ENCODE results near the gene ACP3. TPM values are rescaled to one million over a fixed set of nuclear protein-coding genes. Genes with fewer than 3 reads are reported as not detected.
"Not testable (repeated sequence)": the region's sequence is repeated elsewhere in the genome, so short reads cannot be mapped to it uniquely, and the experiment has no call there.

ACP3 gene
- total RNA-seq, 1 donor from 2014 or later, result not detected

GRCh38 chr3:132382267-132382666 lies 65.1 kb downstream of the ACP3 start:
- Mint-ChIP-seq H3K4me3 (no peak overlapping the region), H3K9me3 (no peaks in the 10 kb centered on the region), H3K27ac (no peak overlapping the region), H3K36me3 (ENCODE audit: low read depth) (no peaks in the 10 kb centered on the region), H3K4me1 (ENCODE audit: low read depth) (no peaks in the 10 kb centered on the region), H3K27me3 (ENCODE audit: insufficient read depth) (peaks cover 7% of the 10 kb centered on the region)
- no peak for DNase-seq (ENCODE audit: low spot score)
- intact Hi-C loops (cut with micrococcal nuclease), result no loop called here

GRCh38 chr3:132382688-132383194 lies 65.5 kb downstream of the ACP3 start:
- intact Hi-C loops (cut with micrococcal nuclease), result no loop called here
- peaks cover 10% of the 10 kb centered on the region for H3K27me3 Mint-ChIP-seq (ENCODE audit: insufficient read depth)
- no peaks in the 10 kb centered on the region for H3K36me3 Mint-ChIP-seq (ENCODE audit: low read depth)
- no peaks in the 10 kb centered on the region for H3K4me1 Mint-ChIP-seq (ENCODE audit: low read depth)
- H3K9me3 Mint-ChIP-seq, result no peaks in the 10 kb centered on the region
- no peak for DNase-seq (ENCODE audit: low spot score)
- H3K27ac Mint-ChIP-seq, result no peak overlapping the region
- no peak overlapping the region for H3K4me3 Mint-ChIP-seq

- H3K27ac Mint-ChIP-seq, result no peak overlapping the region
- DNase-seq (ENCODE audit: low spot score), result no peak
- no peaks in the 10 kb centered on the region for H3K9me3 Mint-ChIP-seq
- no peak overlapping the region for H3K4me3 Mint-ChIP-seq
- H3K4me1 Mint-ChIP-seq (ENCODE audit: low read depth), result no peaks in the 10 kb centered on the region
- peaks cover 8% of the 10 kb centered on the region for H3K27me3 Mint-ChIP-seq (ENCODE audit: insufficient read depth)
- H3K36me3 Mint-ChIP-seq (ENCODE audit: low read depth), result no peaks in the 10 kb centered on the region
- intact Hi-C loops (cut with micrococcal nuclease), result no loop called here
Observed at GRCh38 chr3:132386259-132386658, 69.1 kb downstream of the ACP3 start.

GRCh38 chr3:132392675-132393074 lies 75.5 kb downstream of the ACP3 start:
- H3K36me3 Mint-ChIP-seq (ENCODE audit: low read depth); H3K27me3 Mint-ChIP-seq (ENCODE audit: insufficient read depth); DNase-seq (ENCODE audit: low spot score); H3K27ac Mint-ChIP-seq; intact Hi-C loops (cut with micrococcal nuclease); H3K4me3 Mint-ChIP-seq; H3K9me3 Mint-ChIP-seq; H3K4me1 Mint-ChIP-seq (ENCODE audit: low read depth): not testable (repeated sequence)

- no peak for DNase-seq (ENCODE audit: low spot score)
- H3K9me3 Mint-ChIP-seq, result no peaks in the 10 kb centered on the region
- intact Hi-C loops (cut with micrococcal nuclease), result no loop called here
- peaks cover 16% of the 10 kb centered on the region for H3K27me3 Mint-ChIP-seq (ENCODE audit: insufficient read depth)
- no peak overlapping the region for H3K27ac Mint-ChIP-seq
- H3K4me3 Mint-ChIP-seq, result no peak overlapping the region
- H3K4me1 Mint-ChIP-seq (ENCODE audit: low read depth), result no peaks in the 10 kb centered on the region
- H3K36me3 Mint-ChIP-seq (ENCODE audit: low read depth), result no peaks in the 10 kb centered on the region
Observed at GRCh38 chr3:132394320-132394719, 77.1 kb downstream of the ACP3 start.

- H3K27ac Mint-ChIP-seq, result no peak overlapping the region
- H3K27me3 Mint-ChIP-seq (ENCODE audit: insufficient read depth), result peaks cover 17% of the 10 kb centered on the region
- H3K36me3 Mint-ChIP-seq (ENCODE audit: low read depth), result no peaks in the 10 kb centered on the region
- intact Hi-C loops (cut with micrococcal nuclease), result loop anchor here (5.0 kb wide), 1 partner anchor 603 kb away; no protein-coding TSS in a partner anchor
- H3K9me3 Mint-ChIP-seq, result no peaks in the 10 kb centered on the region
- no peak for DNase-seq (ENCODE audit: low spot score)
- H3K4me1 Mint-ChIP-seq (ENCODE audit: low read depth), result no peaks in the 10 kb centered on the region
- no peak overlapping the region for H3K4me3 Mint-ChIP-seq
Observed at GRCh38 chr3:132395126-132395525, 77.9 kb downstream of the ACP3 start.

GRCh38 chr3:132396255-132396654 lies 79.0 kb downstream of the ACP3 start:
- no peaks in the 10 kb centered on the region for H3K9me3 Mint-ChIP-seq
- no peak for DNase-seq (ENCODE audit: low spot score)
- H3K4me1 Mint-ChIP-seq (ENCODE audit: low read depth), result no peaks in the 10 kb centered on the region
- H3K27ac Mint-ChIP-seq, result no peak overlapping the region
- no peak overlapping the region for H3K4me3 Mint-ChIP-seq
- intact Hi-C loops (cut with micrococcal nuclease), result loop anchor here (5.0 kb wide), 1 partner anchor 604 kb away; no protein-coding TSS in a partner anchor
- no peaks in the 10 kb centered on the region for H3K36me3 Mint-ChIP-seq (ENCODE audit: low read depth)
- peaks cover 17% of the 10 kb centered on the region for H3K27me3 Mint-ChIP-seq (ENCODE audit: insufficient read depth)

GRCh38 chr3:132396776-132397175 lies 79.6 kb downstream of the ACP3 start:
- H3K27me3 Mint-ChIP-seq (ENCODE audit: insufficient read depth), result peaks cover 17% of the 10 kb centered on the region
- not testable (repeated sequence) for H3K9me3 Mint-ChIP-seq; H3K4me1 Mint-ChIP-seq (ENCODE audit: low read depth); H3K27ac Mint-ChIP-seq; H3K4me3 Mint-ChIP-seq; H3K36me3 Mint-ChIP-seq (ENCODE audit: low read depth); DNase-seq (ENCODE audit: low spot score)
- intact Hi-C loops (cut with micrococcal nuclease), result loop anchor here (5.0 kb wide), 1 partner anchor 604 kb away; no protein-coding TSS in a partner anchor

- no peaks in the 10 kb centered on the region for H3K36me3 Mint-ChIP-seq (ENCODE audit: low read depth)
- no peak overlapping the region for H3K4me3 Mint-ChIP-seq
- H3K4me1 Mint-ChIP-seq (ENCODE audit: low read depth), result no peaks in the 10 kb centered on the region
- intact Hi-C loops (cut with micrococcal nuclease), result loop anchor here (1.0 to 5.0 kb wide), 3 partner anchors 47 to 607 kb away; no protein-coding TSS in a partner anchor
- no peak overlapping the region for H3K27ac Mint-ChIP-seq
- peaks cover 18% of the 10 kb centered on the region for H3K27me3 Mint-ChIP-seq (ENCODE audit: insufficient read depth)
- DNase-seq (ENCODE audit: low spot score), result no peak
- no peaks in the 10 kb centered on the region for H3K9me3 Mint-ChIP-seq
Observed at GRCh38 chr3:132399054-132399929, 82.1 kb downstream of the ACP3 start.

- DNase-seq (ENCODE audit: low spot score), result no peak
- H3K27ac Mint-ChIP-seq, result no peak overlapping the region
- intact Hi-C loops (cut with micrococcal nuclease), result no loop called here
- no peaks in the 10 kb centered on the region for H3K9me3 Mint-ChIP-seq
- no peaks in the 10 kb centered on the region for H3K36me3 Mint-ChIP-seq (ENCODE audit: low read depth)
- H3K27me3 Mint-ChIP-seq (ENCODE audit: insufficient read depth), result peaks cover 18% of the 10 kb centered on the region
- no peak overlapping the region for H3K4me3 Mint-ChIP-seq
- H3K4me1 Mint-ChIP-seq (ENCODE audit: low read depth), result no peaks in the 10 kb centered on the region
Observed at GRCh38 chr3:132401255-132401654, 84.0 kb downstream of the ACP3 start.

GRCh38 chr3:132404276-132404675 lies 87.1 kb downstream of the ACP3 start:
- Mint-ChIP-seq H3K27me3 (ENCODE audit: insufficient read depth) (peaks cover 15% of the 10 kb centered on the region), H3K36me3 (ENCODE audit: low read depth) (no peaks in the 10 kb centered on the region), H3K9me3 (no peaks in the 10 kb centered on the region), H3K4me1 (ENCODE audit: low read depth) (no peaks in the 10 kb centered on the region), H3K27ac (no peak overlapping the region), H3K4me3 (no peak overlapping the region)
- intact Hi-C loops (cut with micrococcal nuclease), result no loop called here
- DNase-seq (ENCODE audit: low spot score), result no peak

GRCh38 chr3:132405188-132405587 lies 88.0 kb downstream of the ACP3 start:
- intact Hi-C loops (cut with micrococcal nuclease), result no loop called here
- no peak for DNase-seq (ENCODE audit: low spot score)
- Mint-ChIP-seq H3K27ac (no peak overlapping the region), H3K27me3 (ENCODE audit: insufficient read depth) (peaks cover 14% of the 10 kb centered on the region), H3K36me3 (ENCODE audit: low read depth) (no peaks in the 10 kb centered on the region), H3K4me1 (ENCODE audit: low read depth) (no peaks in the 10 kb centered on the region), H3K4me3 (no peak overlapping the region), H3K9me3 (no peaks in the 10 kb centered on the region)

- no peak for DNase-seq (ENCODE audit: low spot score)
Observed at GRCh38 chr3:132405609-132406299, 88.5 kb downstream of the ACP3 start.

More at GRCh38 chr3:132405609-132406299, 88.5 kb downstream of the ACP3 start:
- H3K4me1 Mint-ChIP-seq (ENCODE audit: low read depth), result no peaks in the 10 kb centered on the region
- H3K27me3 Mint-ChIP-seq (ENCODE audit: insufficient read depth), result peaks cover 16% of the 10 kb centered on the region
- no peak overlapping the region for H3K4me3 Mint-ChIP-seq
- H3K27ac Mint-ChIP-seq, result no peak overlapping the region
- intact Hi-C loops (cut with micrococcal nuclease), result no loop called here
- H3K36me3 Mint-ChIP-seq (ENCODE audit: low read depth), result no peaks in the 10 kb centered on the region
- no peaks in the 10 kb centered on the region for H3K9me3 Mint-ChIP-seq
